Measurements from ENCODE around the gene RGCC.

RGCC gene

DNA sequence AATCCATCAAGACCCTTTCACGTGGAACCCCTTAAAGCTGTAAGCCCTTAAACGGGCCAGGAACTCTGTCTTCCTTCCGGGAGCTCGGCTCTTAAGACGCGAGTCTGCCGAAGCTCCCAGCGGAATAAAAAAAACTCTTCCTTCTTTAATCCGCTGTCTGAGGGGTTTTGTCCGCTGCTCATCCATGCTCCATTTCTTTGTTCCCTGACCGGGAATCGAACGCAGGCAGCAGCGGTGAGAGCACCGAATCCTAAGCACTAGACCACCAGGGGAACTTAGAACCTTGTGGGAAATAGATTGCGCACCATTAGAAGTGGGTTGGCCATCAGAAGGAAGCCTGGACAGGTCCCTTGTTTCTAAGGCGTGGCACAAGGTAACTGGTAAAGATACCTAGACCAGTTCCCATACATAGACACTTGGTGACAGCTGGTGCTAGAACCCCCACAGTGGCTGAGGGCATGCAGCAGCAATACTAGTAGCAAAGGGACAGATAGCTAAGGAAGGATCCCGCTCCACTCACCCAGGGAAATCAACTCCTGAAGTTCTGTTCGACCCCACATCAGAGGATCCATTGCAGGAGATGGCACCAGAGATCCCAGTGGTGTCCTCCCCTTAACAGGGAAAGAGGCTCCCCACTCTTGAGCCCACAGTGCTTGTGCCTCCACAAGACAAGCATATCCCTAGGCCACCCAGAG lies 1.5 kb upstream of the RGCC start:
- no peak overlapping the region for H3K4me3 ChIP-seq (ENCODE audit: low read depth in 1 of 2, low read length in 1 of 2)

DNA sequence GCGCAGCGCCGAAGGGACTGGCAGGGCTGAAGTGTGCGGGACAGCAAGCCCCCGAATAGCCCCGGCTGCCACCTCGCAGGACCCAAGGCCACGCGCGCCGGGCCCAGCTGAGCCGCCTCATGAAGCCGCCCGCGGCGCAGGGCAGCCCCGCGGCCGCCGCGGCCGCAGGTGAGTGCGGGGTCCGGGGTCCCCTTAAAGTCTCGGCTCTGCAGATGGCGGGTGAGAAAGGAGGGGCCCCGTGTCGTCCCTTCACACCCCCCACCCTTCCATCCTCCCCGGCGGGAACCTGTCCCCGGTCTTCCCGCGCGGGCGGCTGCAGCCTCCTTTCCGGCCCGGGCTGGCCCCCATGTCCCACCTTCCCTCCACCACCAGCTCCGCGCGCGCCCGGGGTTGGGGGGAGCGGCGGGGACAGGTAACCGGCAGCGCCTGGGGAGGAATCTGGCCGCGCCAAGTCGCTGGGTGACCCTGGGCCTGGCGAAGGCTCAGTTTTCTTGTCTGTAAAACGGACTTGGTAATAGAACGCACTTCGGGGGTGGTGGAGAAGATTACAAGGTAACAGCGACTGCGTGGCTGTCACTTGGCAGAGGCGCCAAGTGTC lies 338 bp downstream of the RGCC start:
- TF ChIP-seq, protein P1, sequence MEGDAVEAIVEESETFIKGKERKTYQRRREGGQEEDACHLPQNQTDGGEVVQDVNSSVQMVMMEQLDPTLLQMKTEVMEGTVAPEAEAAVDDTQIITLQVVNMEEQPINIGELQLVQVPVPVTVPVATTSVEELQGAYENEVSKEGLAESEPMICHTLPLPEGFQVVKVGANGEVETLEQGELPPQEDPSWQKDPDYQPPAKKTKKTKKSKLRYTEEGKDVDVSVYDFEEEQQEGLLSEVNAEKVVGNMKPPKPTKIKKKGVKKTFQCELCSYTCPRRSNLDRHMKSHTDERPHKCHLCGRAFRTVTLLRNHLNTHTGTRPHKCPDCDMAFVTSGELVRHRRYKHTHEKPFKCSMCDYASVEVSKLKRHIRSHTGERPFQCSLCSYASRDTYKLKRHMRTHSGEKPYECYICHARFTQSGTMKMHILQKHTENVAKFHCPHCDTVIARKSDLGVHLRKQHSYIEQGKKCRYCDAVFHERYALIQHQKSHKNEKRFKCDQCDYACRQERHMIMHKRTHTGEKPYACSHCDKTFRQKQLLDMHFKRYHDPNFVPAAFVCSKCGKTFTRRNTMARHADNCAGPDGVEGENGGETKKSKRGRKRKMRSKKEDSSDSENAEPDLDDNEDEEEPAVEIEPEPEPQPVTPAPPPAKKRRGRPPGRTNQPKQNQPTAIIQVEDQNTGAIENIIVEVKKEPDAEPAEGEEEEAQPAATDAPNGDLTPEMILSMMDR (IDR thresholded peaks at IDR 0.05), result no peak
- Histone ChIP-seq H3K27ac (peak overlapping the region; percentile 57), H3K4me1 (ENCODE audit: control insufficient read depth in 1 of 2, insufficient read depth in 1 of 2, low read depth in 1 of 2, low read length in 1 of 2) (peaks cover 53 to 54% of the 10 kb centered on the region in 2 experiments)

More for the DNA sequence above, 1.5 kb upstream of the RGCC start:
- peaks cover 3% of the 10 kb centered on the region for H3K9me3 ChIP-seq
- no peaks in the 10 kb centered on the region for H3K36me3 ChIP-seq
- H3K27me3 ChIP-seq, result peaks cover 35% of the 10 kb centered on the region
- no peak overlapping the region for H3K27ac ChIP-seq
- TF ChIP-seq, protein P1 (IDR thresholded peaks at IDR 0.05), result no peak
- peaks cover 35 to 38% of the 10 kb centered on the region in 2 experiments for H3K4me1 ChIP-seq (ENCODE audit: control insufficient read depth in 1 of 2, insufficient read depth in 1 of 2, low read depth in 1 of 2, low read length in 1 of 2)

DNA sequence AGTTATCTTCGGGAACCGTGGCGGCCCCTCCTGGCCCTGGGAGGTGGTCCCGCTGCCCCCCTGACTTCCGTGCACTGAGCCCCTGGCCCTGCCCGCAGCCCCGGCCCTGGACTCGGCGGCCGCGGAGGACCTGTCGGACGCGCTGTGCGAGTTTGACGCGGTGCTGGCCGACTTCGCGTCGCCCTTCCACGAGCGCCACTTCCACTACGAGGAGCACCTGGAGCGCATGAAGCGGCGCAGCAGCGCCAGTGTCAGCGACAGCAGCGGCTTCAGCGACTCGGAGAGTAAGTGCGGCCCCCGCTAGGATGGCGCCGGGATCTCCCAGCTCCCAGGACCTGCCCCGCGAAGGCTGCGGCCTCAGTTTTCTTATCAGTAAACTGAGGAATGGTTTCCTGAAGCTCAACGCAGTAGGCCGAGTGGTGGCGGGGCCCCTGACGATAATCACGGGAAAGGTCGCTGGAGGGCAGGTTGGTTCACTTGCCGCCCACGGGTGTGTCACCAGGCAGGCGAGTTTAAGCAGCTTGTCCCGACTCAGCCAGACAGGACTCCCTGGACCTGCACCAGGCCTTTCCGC lies 924 bp downstream of the RGCC start:
- Histone ChIP-seq H3K36me3 (no peaks in the 10 kb centered on the region), H3K4me3 (ENCODE audit: low read depth in 1 of 2, low read length in 1 of 2) (peak overlapping the region; percentile 65 to 66), H3K27me3 (peaks cover 35% of the 10 kb centered on the region), H3K9me3 (no peaks in the 10 kb centered on the region), H3K4me1 (ENCODE audit: control insufficient read depth in 1 of 2, insufficient read depth in 1 of 2, low read depth in 1 of 2, low read length in 1 of 2) (peaks cover 58 to 60% of the 10 kb centered on the region in 2 experiments), H3K27ac (peak overlapping the region; percentile 57)
- TF ChIP-seq, protein P1 (IDR thresholded peaks at IDR 0.05), result no peak

More for the DNA sequence above, 338 bp downstream of the RGCC start:
- Histone ChIP-seq H3K36me3 (no peaks in the 10 kb centered on the region), H3K4me3 (ENCODE audit: low read depth in 1 of 2, low read length in 1 of 2) (peak overlapping the region; percentile 65 to 66), H3K9me3 (no peaks in the 10 kb centered on the region), H3K27me3 (peaks cover 35% of the 10 kb centered on the region)

DNA sequence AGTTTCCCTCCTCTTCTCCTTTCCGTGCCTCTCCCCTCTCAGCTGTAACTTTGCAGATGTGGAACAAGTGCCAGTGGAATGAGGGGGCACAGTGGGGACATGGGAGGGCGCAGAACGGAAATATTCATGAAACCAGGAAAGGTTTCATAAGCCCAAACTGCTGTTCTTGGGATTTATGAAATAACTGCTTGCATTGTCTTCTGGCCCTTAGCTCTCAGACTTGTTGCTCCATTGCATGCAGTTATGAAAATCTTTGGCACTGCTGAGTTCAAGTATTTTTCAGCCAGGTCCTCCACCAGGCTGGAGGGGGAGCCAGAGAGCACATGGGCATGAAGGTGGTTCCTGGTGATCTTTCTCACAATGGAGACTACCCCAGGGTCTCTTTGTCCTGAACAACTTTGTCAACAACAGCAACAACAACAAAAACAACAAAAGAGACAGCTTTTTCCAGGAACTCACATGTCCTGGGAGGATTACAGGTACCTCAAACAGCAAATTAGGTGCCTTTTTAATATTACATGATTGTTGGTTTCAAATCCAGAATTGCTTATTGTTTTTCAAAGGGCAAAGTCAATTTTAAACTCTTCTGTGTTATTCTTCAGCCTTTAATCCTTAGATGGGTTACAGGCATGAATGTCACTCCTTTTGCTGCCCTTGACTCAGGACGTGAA lies 1.5 kb downstream of the RGCC start:
- H3K9me3 ChIP-seq, result no peaks in the 10 kb centered on the region
- H3K36me3 ChIP-seq, result no peaks in the 10 kb centered on the region
- peaks cover 65% of the 10 kb centered on the region in 2 experiments for H3K4me1 ChIP-seq (ENCODE audit: control insufficient read depth in 1 of 2, insufficient read depth in 1 of 2, low read depth in 1 of 2, low read length in 1 of 2)
- peak overlapping the region; percentile 57 for H3K27ac ChIP-seq
- TF ChIP-seq, protein P1 (IDR thresholded peaks at IDR 0.05), result peak; percentile 40
- peaks cover 35% of the 10 kb centered on the region for H3K27me3 ChIP-seq
- H3K4me3 ChIP-seq (ENCODE audit: low read depth in 1 of 2, low read length in 1 of 2), result peak overlapping the region; percentile 65 to 66

DNA sequence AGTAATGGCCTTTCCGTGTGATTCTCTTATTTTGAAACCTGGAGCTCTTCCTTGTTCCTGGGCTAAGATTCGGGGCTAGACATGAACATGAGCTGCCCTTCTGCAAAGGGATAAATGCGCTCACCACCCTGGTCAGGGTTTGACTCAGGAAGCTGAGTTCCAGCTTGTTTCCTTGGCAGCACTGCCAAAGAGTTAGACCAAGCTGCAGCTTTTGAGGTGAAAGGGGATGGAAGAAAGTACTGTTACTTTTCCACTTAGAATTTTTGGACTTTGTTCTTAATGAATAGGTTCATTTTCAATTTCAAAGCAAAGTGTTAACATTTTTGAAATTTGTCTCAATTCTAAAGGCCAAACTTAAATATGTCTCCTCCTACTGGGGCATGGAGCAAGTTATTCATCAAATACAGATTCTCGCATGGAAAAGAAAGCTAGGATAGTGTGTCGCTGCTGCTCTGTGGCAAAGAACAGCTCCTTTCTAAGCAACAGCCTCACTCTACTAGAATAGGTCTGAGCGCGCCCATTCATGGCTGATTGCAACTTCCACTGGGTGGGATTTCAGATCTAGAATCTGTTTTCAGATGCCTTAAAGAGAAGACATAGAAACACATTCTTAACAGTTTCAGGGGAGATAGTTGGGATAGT lies 2.2 kb downstream of the RGCC start:
- Histone ChIP-seq H3K9me3 (no peaks in the 10 kb centered on the region), H3K36me3 (no peaks in the 10 kb centered on the region), H3K27me3 (peaks cover 29% of the 10 kb centered on the region), H3K4me1 (ENCODE audit: control insufficient read depth in 1 of 2, insufficient read depth in 1 of 2, low read depth in 1 of 2, low read length in 1 of 2) (peaks cover 69 to 70% of the 10 kb centered on the region in 2 experiments), H3K27ac (peak overlapping the region; percentile 57), H3K4me3 (ENCODE audit: low read depth in 1 of 2, low read length in 1 of 2) (peak overlapping the region in 1 of 2 experiments; percentile 65)
- TF ChIP-seq, protein P1 (IDR thresholded peaks at IDR 0.05), result no peak
